ENCODE measurements around the gene RASEF.

DNA sequence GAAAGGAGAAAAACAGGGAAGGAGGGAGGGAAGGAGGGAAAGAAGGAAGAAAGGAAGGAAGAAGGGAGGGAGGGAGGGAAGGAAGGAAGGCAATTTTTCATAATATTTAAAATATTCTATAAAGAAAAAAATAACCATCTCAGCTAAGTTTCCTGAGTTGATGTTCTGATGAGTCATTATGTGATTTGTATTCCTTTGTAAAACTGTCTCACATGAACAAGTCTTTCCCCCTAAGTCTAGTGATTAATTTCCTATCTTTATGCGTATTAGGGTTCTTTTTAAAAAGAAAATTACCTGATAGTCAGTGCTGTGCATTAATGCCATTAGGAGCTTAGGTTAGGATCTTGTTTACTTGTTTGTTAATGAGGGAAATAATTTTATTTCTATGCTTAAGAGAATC, 94.1 kb downstream of the RASEF start:
- TF ChIP-seq POLR2A (IDR thresholded peaks at IDR 0.05) = no peak
- TF ChIP-seq, protein P1, sequence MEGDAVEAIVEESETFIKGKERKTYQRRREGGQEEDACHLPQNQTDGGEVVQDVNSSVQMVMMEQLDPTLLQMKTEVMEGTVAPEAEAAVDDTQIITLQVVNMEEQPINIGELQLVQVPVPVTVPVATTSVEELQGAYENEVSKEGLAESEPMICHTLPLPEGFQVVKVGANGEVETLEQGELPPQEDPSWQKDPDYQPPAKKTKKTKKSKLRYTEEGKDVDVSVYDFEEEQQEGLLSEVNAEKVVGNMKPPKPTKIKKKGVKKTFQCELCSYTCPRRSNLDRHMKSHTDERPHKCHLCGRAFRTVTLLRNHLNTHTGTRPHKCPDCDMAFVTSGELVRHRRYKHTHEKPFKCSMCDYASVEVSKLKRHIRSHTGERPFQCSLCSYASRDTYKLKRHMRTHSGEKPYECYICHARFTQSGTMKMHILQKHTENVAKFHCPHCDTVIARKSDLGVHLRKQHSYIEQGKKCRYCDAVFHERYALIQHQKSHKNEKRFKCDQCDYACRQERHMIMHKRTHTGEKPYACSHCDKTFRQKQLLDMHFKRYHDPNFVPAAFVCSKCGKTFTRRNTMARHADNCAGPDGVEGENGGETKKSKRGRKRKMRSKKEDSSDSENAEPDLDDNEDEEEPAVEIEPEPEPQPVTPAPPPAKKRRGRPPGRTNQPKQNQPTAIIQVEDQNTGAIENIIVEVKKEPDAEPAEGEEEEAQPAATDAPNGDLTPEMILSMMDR (IDR thresholded peaks at IDR 0.05) = no peak
